HG03095 (cell line): ENCODE data around the gene MT2A.
"Not testable (repeated sequence)": the region's sequence is repeated elsewhere in the genome, so short reads cannot be mapped to it uniquely, and the experiment has no call there.

Experiments used
- ATAC-seq: cut with Tn5 transposase; IDR thresholded peaks from one replicate; pipeline ENCODE4 v1.9.1; 2021; ENCODE audit warnings: moderate library complexity; ENCODE audit not compliant: unreplicated experiment

MT2A gene

DNA sequence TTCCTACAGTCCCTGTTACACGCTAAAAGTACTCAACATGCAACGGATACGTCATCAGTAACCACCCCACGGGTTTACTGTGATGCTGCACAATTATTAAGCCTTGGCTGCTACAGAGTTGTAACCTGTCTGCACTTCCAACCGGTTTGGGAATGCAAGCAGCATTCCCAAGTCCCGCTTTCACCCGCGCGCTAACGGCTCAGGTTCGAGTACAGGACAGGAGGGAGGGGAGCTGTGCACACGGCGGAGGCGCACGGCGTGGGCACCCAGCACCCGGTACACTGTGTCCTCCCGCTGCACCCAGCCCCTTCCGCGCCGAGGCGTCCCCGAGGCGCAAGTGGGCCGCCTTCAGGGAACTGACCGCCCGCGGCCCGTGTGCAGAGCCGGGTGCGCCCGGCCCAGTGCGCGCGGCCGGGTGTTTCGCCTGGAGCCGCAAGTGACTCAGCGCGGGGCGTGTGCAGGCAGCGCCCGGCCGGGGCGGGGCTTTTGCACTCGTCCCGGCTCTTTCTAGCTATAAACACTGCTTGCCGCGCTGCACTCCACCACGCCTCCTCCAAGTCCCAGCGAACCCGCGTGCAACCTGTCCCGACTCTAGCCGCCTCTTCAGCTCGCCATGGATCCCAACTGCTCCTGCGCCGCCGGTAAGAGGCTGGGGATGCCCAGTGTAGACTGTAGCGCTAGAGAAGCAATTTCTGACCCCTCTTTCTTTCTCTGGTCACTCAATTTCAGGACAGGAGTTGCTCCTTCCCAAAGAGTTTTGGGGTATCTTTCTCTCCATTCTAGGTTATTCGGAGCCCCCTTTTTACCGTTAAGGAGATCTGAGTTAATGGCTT lies at the start of gene MT2A:
TSS of gene MT2A (plus strand) at position 542 of the 833 bp plus-strand sequence. CDS start at position 614, 72 bp downstream.
- ATAC-seq: peak; percentile 84

DNA sequence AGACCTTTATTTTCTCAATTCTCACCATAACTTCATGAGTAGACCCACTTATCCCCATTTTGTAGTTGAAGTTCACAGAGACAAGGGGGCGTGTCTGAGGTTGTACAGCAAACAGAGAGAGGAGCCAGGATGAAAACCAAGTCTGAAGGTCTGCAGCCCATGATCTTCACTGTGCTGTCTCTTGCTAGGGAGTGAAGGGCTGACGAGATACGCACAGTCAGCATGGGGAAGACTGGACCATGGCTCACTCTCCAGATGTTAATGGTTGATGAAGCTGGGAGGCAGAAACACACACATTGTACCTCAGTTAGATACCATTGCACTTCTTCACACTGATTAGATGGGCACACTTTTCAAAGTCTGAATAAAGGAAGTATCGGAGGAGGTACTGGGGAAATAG lies 49.3 kb upstream of the MT2A start:
- ATAC-seq: no peak

DNA sequence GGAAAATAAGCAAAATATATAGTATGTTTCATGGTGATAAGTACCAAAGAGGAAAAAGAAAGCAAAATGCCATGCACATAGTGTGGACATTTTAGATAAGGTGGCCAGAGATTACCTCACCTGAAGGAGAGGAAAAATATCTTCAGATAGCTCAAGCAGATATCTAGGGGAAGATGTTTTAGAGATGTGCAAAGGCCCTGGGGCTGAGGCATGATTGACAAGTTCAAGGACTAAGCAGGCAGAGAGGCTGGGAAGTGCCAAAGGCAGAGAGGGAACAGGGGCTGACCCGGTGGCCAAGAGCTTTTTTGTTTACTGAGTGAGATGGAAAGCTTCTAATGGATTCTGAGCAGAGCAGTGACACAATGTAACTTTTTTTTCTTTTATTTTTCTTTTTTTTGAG lies 47.9 kb upstream of the MT2A start:
- ATAC-seq: no peak

DNA sequence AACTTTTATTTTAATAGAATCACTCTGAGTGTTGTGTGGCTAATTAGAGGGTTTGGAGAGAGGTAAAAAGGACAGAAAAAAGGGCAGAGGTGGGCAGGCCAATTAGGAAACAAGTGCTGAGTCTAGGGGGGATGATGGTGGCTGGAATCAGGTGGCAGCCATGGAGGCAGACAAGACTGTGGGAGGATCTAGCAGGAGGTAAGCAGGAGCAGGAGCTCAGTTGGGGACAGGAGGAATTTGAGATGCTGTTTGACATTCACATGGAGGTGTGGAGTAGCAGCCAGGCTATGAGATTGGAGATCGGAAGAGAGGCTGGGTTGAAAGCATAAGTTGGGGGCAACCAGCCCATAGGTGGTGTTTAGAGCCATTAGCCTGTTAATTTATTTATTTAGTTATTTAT lies 47.3 kb upstream of the MT2A start:
- no peak for ATAC-seq

DNA sequence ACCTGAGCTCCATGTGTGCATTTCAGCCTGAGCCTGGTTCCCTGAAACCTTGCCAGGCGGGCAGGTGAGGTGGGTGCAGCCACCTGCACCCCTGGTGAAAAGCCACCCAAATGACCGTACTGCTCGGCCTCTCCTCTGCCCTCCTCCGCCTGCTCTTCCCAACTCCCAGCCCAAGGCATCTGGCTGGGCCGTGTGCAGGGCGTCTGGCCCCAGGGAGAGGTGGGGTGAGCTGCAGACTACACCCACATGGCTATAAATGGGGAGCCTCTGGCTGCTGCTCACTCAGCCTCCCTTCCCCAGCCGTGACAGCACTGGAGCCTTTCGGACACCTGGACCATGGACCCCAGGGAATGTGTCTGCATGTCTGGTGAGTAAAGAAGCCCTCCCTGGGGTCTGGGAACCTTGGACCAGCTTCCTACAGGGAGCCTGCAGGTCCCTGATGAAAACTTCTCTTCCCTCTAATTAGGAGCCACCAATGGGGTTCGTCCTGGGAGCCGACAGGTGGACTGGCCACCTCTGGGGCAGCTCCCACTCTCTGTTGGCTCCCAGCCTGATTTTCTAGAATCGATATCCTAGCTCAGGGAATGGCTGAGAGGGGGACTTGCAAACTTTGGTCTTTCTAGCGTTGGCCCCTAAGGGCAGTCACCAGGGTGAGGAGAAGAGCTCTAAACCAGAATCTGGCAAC lies 43.4 kb upstream of the MT2A start, which contains the start of gene MT4:
TSS of gene MT4 (plus strand) at position 281 of the 685 bp plus-strand sequence. CDS start at position 337, 56 bp downstream.
- ATAC-seq: no peak

DNA sequence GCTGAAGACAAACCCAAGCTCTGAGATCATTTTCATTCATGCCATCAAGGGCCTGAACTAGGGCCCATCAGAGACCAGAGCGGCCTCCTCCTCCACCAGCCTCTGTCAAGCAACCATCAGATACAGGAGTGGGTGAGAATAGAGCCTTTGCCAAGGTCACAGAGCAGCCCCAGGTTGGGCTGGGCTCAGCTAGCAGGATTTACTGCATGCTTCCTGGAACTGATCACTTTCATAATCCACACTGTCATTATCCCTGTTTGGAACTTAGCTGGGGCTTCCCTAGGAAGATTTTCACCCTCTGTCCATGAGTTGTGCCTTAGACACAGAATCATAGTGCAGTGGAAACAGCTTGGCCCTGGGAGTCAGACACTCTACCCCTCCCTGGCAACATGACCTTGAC lies 38.4 kb upstream of the MT2A start:
- ATAC-seq: no peak

DNA sequence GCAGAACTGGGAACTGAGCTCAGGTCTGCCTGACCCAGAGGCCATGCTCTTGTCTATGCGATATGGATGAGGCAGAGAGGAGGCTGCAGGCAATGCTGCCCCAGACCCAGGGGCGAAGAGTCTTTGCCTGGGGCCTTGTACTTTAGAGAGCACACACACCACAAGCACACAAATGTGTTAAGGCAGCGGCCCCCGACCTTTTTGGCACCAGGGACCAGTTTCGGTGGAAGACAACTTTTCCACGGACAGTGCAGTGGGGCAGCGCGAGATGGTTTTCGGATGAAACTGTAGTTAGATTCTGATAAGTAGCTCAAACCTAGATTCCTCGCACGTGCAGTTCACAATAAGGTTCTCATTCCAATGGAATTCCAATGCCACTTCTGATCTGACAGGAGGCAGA lies 36.9 kb upstream of the MT2A start:
- ATAC-seq: no peak

DNA sequence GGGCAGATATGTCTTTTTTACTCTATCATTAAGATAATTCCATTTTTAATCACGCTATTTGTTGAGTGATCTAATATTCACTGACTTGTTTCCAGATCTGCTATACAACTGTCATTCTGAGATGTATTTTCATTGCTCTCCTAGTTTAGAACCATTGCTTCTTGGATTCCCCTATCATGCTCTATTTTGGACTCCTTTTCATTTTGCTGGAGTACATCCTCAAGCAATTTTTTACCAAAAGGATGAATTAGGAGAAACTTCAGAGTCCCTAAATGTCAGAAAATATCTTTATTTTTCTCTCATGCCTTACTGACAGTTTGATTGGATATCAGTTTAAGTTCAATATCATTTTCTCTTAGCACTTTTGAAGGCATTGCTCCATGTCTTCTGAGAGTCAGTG lies 33.8 kb upstream of the MT2A start:
- no peak for ATAC-seq

DNA sequence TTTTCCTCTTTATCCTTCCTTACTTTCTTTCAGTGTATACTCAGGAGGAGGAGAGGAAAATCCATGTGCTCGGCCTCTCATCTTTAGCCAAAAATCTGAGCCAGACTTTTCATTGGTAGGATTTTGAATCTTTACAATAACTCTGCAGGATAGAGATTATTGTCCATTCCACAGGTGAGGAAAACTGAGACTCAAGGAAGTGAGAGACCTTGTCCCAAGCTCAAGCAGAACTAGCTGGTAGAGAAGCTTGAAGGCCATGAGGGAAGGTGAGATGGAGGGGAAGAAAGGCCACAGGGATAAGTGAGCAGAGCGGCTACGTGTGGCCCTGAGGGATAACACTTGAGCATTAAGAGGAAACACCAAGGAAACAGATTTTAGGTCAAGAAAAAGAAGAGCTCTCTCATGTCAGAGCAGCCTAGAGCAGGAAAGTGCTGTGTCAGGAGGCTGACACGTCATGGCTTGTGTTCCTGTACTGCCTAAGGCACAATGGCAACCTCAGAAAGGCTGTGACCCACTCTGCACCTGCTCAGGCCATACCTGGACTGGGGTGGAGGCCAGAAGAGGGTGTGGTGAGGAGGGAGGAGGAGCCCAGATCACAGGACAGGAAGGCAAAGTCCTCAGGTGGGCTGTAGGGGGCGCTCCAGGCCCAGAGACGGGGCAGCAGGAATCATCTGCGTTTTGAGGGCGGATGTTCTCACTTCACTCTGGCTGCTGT lies 31.6 kb upstream of the MT2A start:
- ATAC-seq: peak; percentile 96

DNA sequence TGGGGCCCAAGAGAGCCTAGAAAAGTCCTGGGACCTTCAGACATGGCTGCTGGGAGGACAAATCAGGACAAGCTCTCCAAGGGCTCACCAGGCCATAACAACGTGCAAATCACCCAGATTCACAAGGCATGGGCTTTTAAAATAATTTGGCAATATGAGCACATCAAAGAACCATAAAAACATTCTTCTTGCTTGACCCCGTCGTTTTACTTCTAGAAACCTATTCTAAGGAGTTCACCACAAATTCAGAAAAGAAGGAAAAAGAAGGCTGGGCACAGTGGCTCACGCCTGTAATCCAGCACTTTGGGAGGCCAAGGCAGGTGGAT lies 31.1 kb upstream of the MT2A start:
- no peak for ATAC-seq

DNA sequence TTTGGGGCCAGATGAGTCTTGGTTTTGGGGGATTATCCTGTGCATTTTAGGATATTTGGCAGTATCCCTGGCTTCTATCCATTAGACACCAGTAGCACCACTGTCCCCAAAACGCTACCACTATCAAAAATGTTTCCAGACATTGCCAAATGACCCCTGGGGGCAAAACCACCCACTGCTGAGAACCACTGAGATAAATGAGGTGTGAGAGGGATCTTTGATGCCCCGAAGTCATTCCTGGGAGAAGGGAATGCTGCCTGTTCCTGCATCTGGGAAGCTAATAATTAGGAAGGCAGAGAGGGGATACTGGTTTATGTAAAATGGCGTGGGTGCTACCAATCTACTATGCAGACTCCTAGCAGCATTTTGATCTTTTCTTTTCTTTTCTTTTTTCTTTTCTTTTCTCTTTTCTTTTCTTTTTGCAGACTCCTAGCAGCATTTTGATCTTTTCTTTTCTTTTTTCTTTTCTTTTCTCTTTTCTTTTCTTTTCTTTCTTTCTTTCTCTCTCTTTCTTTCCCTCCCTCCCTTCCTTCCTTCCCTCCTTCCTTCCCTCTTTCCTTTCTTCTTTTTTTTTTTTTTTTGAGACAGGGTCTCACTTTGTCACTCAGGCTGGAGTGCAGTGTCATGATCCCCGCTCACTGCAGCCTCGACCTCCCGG lies 27.9 kb upstream of the MT2A start:
- ATAC-seq: no peak

DNA sequence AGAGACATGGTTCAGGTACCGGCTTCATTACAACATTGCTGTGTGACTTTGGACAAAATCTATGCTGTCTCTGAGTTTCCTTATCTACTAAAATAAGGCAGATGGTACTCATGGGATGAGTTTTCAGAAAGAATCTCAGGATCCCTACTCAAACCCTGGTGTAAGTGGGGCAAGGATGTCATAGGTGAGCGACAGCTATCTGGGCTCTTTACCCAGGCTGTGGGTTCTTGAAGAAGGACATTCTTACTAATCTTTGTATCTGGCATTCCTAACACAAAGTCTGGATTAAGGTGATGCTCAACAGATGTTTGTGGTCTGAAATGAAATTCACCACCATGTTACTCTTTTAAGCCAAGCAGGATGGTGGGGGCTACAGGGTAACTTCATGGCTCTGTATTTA lies 25.5 kb upstream of the MT2A start:
- not testable (repeated sequence) for ATAC-seq

DNA sequence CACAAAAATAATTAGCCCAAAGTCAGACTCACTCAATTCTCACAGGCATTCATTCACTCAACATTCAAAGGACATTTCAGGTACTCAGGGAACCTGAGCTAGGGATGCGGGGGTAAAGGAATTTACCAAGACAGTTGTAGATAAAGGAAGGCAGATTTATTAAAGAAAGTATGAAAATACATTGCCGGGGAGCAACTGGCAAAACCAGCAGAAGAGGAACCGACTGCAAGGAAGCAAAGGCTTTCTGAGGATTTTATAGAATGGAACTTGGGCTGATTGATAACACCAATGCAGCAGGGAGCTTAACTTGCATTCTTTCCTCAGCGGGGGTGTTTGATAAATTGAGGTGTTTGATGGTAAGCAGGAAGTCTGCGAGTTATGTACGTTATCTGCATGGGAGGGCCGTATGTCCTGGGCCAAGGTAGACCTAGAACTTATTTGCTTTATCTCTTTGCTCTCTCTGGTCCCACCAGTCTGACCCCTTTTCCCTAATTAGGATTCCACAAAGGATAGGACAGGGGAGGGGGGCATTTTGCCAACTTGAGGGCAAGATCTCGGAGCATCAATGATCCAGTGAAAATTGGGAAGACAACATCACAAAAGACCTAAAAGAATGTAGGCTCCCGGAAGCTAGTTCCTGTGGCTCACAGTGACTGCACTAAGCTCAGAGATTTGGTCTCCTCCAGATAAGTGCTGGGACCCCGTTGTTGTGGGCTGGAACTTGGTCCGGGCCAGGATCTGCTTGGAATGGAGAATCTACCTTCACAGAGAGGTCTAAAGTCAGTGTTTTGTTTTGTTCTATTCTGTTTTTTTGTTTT lies 24.8 kb upstream of the MT2A start:
- no peak for ATAC-seq

DNA sequence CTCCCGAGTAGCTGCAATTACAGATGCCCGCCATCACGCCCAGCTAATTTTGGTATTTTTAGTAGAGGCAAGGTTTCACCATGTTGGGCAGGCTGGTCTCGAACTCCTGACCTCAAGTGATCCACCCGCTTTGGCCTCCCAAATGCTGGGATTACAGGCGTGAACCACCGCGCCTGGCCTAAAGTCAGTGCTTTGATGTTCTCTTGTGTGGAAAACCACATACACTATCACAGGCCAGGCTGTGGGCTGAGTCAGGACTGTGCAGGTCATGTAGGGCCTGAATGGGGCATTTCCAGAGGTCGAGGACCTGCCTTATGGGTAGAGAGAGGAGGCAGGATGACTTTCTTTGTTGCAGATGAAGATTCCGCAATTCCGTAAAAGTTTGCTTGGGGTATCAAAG lies 24.1 kb upstream of the MT2A start:
- no peak for ATAC-seq

DNA sequence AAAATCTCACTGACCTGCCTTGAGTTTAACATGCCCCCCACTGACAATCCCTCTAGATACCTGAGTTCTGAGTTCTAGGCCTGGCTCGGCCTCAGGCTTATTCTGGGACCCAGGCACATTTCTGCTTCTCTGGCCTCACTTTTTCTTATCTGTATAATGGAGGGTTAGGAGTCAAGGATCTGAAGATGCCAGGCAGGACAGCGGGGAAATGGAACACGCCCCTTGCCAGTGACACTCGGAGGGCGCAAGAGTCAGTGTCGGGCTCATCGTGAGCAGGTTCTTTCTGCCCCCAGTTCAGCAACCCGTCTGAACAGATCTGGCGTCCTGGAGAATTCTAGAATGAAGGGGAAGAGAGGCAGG lies 19.6 kb upstream of the MT2A start:
- ATAC-seq: no peak

DNA sequence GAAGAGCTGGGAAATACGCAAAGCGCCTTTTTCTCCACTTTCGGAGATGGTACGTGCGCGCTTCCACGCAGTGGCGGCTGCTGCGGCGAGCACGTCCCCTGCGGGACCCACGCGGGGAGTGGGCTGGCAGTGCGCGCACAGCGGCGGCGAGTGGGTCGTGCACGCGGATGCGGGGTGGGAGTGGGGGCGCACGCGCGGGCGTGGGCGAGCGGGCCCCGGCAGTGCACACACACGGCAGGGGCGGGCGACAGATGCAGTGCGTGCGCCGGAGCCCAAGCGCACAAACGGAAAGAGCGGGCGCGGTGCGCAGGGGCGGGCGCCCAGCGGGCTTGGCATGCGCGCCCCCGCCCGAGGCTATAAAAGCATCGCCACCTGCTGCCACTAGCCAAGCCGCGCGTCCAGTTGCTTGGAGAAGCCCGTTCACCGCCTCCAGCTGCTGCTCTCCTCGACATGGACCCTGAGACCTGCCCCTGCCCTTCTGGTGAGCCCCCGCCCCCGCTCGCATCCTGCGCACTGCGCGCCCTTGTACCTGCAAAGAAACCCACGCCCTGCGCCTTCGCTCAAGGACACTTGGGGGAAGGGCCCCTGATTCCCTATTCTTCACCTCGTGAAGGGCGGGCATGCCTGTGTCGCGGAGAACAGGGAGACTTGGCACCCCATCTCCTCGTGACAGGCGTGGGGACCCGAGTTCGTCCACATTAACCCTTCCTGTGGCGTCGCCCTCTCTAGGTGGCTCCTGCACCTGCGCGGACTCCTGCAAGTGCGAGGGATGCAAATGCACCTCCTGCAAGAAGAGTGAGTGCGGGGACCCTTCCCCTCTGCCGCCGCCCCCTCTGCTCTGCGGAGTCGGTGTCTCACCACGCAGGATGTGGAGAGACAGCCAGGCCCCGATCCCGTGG lies 19.0 kb upstream of the MT2A start, which contains the start of gene MT3:
TSS of gene MT3 (plus strand) at position 388 of the 899 bp plus-strand sequence. CDS start at position 451, 63 bp downstream.
- no peak for ATAC-seq

DNA sequence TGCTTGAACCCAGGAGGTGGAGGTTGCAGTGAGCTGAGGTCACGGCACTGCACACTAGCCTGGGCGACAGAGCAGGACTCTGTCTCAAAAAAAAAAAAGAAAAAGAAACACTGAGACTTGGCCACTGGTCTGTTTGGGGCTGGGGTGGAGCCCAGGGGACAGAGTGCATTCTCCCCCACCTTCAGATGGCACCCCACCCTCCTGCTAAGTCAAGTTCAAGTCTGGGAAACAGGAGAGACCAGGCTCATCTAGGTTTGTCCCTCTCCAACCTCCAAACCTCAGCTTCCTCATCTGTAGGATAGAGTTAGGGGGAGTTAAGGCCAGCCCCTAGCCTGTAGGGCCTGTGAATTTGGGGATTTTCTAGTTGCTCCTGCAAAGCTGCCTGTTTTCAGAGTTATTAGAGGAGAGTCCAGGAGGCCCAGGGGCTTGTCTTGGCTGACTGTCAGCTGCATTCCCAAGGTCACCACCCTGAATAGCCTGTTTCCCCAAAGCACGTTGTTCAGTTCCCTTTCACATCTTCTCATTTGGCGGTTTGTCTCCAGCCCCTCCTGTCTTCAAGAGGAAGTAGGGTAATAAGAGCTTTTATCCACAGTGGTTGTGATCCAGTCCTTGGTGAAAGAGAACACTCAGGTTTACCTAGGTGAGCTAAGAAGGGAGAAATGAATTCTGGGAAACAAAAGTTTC lies 16.9 kb upstream of the MT2A start:
- no peak for ATAC-seq

DNA sequence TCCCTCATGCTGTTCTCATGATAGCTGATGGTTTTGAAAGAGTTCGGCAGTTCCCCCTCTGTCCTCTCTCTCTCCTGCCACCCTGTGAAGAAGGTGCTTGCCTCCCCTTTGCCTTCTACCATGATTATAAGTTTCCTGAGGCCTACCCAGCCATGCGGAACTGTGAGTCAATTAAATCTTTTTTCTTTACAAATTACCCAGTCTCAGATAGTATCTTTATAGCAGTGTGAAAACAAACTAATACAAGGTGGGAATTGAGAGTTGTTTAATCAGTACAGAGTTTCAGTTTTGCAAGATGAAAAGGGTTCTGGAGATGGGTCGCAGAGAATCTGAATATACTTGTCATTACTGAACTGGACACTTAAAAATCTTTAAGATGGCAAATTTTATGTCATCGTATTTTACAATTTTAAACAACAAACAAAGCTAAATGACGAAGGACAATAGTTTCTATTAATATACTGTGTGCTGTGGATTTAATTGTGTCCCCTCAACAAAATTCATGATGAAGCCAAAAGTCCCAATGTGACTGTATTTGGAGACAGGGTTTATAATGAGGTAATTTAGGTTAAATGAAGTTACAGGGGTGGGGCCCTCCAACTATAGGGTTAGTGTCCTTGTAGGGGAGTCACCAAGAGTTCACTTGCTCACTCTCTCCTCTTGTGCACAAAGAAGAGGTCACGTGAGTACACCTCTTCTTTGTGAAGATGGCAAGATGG lies 14.7 kb upstream of the MT2A start:
- no peak for ATAC-seq
